DOHH2 (cell line): Measurements from ENCODE around the gene LRRC4C.

Experiments
- CTCF ChIP-seq: fragments of 200-600 bp; sonication (generic); IDR thresholded peaks from one replicate; pipeline ENCODE4 v1.5.1; 2014; ENCODE audit warnings: antibody characterized with exemption, mild to moderate bottlenecking, low read depth, low read length; ENCODE audit not compliant: poor library complexity, severe bottlenecking
- EZH2phosphoT487 ChIP-seq: fragments of 200-600 bp; sonication (generic); IDR thresholded peaks from 2 replicates; pipeline ENCODE4 v1.6.1; 2017; ENCODE audit warnings: borderline replicate concordance, mild to moderate bottlenecking, antibody characterized with exemption, low read length, moderate library complexity, mixed read lengths

DNA sequence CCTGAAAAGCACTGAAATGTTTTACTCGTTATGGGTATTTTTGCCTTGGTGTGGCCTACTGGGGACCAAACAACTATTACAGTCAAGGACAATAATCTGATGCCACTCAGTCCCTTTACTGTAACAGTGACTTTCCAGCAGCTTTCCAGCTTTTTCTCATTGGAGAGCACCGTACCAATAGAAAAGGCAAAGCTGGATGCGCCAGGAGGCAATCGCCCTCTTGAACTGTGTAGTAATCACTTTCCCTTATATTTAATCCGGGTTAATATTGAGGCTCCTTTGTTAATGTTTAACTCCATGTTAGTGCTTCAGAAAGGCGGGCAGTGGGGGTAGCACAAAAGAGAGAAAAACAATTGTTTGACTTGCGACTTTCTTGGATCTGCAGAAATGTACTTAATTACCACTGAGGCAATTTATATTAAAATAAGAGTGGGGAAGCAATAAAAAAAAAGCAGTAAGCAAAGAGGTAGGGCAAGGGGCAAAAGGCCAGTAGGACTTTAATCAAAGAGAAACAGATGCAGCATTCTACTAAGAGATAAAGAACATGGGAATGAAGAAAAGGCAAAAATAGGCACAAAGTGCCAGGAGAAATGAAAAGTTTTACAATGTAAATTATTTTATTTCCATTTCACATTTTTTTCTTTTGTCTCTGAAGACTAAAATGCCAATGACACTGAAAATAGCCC, 81.6 kb downstream of the LRRC4C start:
- no peak for TF ChIP-seq CTCF
- no peak for TF ChIP-seq EZH2phosphoT487
